Fibroblast of skin of scalp (primary cell): ENCODE data around the gene NIM1K. TPM values are rescaled to one million over a fixed set of nuclear protein-coding genes. Genes with fewer than 3 reads are reported as not detected.
"Not testable (repeated sequence)": the region's sequence is repeated elsewhere in the genome, so short reads cannot be mapped to it uniquely, and the experiment has no call there.

Source experiments
- DNase-seq: peaks from one replicate; pipeline ENCODE4 v3.0.0-alpha.2; 2013
- polyA plus RNA-seq, 2 experiments: library from polyadenylated mRNA; unstranded; fragments of 120-200 nt; gene quantifications; one replicate each; pipeline ENCODE4 v1.2.1, GENCODE V29; 2013; ENCODE audit not compliant: insufficient read length in 2 of 2

Gene NIM1K
- polyA plus RNA-seq (2013, experiment 1 of 2; ENCODE audit: insufficient read length): 2.7 TPM
- 3.2 TPM for polyA plus RNA-seq (2013, experiment 2 of 2; ENCODE audit: insufficient read length)

GRCh38 chr5:43191740-43192557, at the start of gene NIM1K:
NIM1K (plus strand) TSS chr5:43192225; CDS start chr5:43245776, 53,551 bp downstream.
- DNase-seq: peak; percentile 62

- DNase-seq: no peak
Observed at GRCh38 chr5:43145071-43145470, 47.0 kb upstream of the NIM1K start.

DNA sequence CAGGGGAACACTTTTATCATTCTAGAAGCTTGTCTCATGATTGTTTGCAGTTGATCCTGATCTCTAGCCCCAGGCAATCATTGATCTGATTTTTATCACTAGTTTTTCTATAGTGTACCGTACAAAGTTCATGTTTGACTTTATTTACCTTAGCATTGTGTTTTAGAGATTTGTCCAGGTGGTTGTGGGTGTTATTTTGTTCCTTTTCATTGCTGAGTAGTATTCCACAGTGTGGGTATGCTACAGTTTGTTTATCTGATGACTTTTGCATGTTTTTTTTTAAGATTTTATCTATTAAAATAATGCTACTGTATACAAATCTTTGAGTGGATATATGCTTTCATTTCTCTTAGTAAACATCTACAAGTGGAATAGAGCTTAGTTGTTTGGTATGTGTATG, 45.1 kb upstream of the NIM1K start:
- no peak for DNase-seq

GRCh38 chr5:43148417-43148816, 43.6 kb upstream of the NIM1K start:
- no peak for DNase-seq

- no peak for DNase-seq
Observed at GRCh38 chr5:43149231-43149630, 42.8 kb upstream of the NIM1K start.

GRCh38 chr5:43150075-43150474, 42.0 kb upstream of the NIM1K start:
- DNase-seq: no peak

GRCh38 chr5:43150748-43151147, 41.3 kb upstream of the NIM1K start:
- no peak for DNase-seq

- peak; percentile 23 for DNase-seq
Observed at GRCh38 chr5:43152946-43153345, 39.1 kb upstream of the NIM1K start.

DNA sequence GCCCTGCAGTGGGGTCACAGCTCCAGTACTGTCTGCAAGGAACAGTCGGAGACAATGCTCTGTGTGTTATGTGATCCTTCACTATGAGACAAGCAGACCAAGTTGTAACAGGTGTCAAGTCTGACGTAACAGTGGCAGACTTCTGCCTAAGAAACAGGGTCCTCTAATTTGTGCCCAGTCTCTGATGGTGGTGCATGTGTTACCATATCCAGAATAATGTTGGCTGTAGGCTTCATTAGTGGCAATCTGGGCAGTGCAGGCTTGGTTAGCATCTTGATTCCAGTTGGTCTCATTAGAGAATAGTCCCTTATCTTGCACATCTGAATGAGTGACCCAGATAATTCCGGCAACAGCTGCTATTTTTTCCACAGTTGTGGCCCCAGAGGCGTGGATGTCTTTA, 37.6 kb upstream of the NIM1K start:
- DNase-seq: no peak

DNA sequence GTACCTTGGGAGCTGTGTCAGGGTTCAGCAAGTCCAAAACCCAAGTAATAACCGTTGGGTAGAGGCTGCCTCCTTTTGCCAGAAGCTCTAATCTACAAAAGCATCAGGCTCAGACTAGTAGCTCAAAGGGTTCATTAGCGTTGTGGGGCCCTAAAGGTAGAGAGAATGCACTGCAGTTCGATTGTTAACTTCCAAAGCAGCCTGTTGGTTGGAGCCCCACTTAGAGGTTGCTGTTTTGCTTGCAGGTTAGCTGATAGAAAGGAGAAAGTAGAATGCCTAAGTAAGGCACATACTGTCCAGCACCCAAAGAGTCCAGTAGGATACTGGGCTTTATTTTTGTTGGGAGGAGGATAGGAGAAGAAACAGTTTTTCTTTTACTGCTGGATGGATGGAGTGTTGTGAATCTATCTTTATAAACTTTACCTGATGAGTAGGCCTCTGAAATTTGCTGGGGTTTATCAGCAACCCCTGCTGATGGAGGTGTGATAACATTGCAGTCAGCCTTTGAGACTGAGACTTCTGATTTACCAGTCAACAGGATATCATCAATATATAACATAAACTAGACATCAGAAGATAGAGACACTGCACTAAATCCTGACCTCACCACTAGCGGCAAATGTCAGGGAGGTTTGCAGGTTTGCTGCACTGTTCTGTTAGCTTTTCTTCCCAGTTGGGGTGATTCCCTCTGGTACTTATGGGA, 36.5 kb upstream of the NIM1K start:
- no peak for DNase-seq

DNA sequence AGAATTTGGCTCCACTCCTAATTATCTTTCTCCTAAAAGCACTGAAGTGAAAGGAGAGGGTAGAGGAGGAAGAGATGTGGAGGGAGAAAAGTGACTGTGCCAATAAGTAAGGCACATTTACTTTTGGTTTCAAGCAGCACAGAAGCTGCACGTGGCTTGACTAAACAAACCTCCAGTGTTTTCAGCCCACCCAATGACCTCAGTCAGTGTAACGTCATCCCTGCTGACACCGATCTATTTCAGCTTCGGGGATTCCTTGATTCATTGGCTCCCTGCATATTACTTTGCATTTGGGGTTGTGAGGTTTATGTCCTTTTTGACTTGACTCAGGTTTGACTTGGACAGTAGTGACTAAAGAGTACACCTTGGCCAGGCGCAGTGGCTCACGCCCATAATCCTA, 35.6 kb upstream of the NIM1K start:
- DNase-seq: no peak

DNA sequence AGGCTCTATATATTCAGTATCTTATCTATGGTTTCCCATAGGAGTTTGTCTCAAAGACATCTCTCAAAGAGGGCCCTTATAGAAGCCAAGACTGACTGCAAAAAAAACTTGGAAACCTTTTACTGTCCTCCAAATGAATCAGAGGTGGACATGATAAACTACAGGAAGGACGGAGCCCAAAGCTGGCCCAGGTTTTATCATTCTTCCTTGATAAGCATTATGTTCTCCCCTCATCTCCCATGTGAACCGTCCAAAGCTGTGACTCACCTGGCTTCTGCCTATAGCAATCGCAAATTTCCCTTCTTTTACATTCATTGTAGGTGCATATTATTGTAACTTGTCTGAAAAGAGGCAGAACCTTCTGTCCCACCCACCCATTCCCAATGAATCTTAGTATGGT, 35.0 kb upstream of the NIM1K start:
- no peak for DNase-seq

DNA sequence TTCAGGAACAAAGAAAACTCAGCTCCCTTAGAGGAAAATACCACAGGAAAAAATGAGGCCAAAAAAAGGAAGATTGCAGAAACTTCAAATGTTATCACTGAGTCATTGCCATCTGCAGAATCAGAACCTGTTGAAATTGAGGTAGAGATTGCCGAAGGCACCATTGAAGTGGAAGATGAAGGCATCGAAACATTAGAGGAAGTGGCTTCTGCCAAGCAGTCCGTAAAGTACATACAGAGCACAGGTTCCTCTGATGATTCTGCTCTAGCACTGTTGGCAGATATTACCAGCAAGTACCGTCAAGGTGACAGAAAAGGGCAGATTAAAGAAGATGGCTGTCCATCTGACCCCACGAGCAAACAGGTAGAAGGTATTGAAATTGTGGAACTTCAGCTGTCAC, 30.8 kb upstream of the NIM1K start:
- no peak for DNase-seq

DNA sequence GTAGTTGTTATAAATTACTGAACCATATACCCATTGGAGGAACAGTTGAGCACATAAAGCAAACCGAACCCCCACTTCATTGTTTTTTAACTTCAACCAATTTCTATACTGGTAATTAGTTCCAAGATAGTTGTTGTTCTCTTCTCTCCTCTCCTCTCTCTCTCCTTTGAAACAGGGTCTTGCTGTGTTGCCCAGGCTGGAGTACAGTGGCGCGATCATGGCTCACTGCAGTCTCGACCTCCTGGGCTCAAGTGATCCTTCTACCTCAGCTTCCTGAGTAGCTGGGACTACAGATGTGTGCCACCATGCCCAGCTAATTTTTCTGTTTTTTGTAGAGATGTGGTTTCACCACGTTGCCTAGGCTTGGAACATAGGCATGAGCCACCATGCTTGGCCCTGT, 27.2 kb upstream of the NIM1K start:
- DNase-seq: not testable (repeated sequence)

GRCh38 chr5:43165323-43165722, 26.7 kb upstream of the NIM1K start:
- DNase-seq: no peak

DNA sequence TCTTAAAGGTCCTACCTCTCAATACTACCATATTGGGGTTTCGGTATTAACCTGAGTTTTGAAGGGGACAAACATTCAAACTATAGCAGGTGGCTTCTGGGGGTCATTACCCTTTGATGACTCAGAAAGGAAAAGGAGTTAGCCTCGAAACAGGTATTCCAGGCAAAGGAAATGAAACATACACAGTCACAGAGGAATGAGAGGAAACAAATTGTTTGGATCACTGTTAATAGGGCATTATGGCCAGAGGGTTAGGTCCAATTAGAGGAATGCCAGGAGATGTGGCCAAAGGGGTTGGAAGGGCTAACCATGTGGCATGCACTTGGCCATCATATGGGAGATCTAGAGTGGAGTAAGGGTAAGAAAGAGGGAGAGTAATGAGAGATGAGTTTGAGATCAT, 23.9 kb upstream of the NIM1K start:
- no peak for DNase-seq

DNA sequence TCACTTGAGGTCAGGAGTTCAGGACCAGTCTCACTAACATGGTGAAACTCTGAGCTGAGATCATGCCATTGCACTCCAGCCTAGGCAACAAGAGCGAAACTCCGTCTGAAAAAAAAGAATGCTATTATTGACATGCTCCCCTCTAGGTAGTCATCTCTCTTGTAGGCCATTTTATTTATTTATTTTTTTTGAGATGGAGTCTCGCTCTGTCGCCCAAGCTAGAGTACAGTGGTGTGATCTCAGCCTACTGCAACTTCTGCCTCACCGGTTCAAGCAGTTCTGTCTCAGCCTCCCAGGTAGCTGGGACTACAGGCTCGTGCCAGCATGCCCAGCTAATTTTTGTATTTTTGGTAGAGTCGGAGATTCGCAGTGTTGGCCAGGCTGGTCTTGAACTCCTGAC, 20.6 kb upstream of the NIM1K start:
- no peak for DNase-seq

GRCh38 chr5:43171926-43172325, 20.1 kb upstream of the NIM1K start:
- DNase-seq: no peak

DNA sequence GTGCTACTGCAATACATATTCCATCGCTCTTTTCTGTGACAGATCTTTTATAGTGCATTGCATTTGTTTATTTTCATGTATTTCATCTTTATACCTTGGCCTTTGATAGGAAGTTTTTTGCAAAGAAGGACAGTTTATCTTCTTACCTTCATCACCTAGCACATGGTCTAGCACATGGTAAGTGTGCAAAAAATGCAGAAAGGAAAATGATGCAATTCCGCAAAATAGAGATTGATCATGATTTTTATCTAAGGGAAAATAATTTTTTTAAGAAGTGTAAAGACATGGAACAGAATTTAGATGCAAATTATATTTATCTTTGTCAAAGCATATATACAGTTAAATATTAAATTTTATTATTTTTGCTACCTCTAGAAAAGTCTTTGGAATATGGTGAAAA, 19.2 kb upstream of the NIM1K start:
- no peak for DNase-seq

- no peak for DNase-seq
Observed at GRCh38 chr5:43174586-43174985, 17.4 kb upstream of the NIM1K start.

GRCh38 chr5:43179836-43180235, 12.2 kb upstream of the NIM1K start:
- no peak for DNase-seq

DNA sequence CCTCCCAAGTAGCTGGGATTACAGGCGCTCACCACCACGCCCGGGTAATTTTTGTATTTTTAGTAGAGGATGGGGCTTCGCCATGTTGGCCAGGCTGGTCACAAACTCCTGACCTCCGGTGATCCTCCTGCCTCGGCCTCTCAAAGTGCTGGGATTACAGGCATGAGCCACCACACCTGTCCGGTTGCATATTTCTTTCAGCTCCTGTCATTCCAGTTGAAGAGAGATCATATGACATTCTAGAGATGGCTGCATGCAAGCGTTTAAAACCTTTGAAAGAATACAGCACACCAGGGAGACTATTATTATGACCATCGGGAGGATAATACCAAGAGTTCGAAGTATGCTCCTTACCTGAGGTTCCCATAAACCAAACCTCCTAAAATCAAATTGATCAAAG, 9.6 kb upstream of the NIM1K start:
- no peak for DNase-seq

DNA sequence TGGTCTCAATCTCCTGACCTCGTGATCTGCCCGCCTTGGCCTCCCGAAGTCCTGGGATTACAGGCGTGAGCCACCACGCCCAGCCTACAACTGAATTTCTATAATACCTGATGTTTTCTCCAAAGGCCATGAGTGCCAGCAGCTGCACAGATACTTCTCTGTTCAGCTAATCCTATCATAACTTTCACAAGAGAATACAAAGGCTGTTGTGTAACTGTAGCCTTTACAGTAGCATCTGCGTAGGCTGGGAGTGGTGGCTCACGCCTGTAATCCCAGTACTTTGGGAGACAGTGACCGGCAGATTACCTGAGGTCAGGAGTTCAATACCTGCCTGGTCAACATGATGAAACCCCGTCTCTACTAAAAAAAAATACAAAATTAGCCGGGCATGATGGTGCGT, 8.9 kb upstream of the NIM1K start:
- not testable (repeated sequence) for DNase-seq
